HTERT RPE-1 (cell line): ENCODE data around the gene HOXB3.
"Not testable (repeated sequence)": the region's sequence is repeated elsewhere in the genome, so short reads cannot be mapped to it uniquely, and the experiment has no call there.

ENCODE experiments used
- in situ Hi-C: fragments of 300-500 bp; cut with MboI; formaldehyde crosslinking; loops from 4 replicates; pipeline ENCODE4 v1.14.3; 2020; ENCODE audit warnings: low sequenced_read_pairs

HOXB3 gene

DNA sequence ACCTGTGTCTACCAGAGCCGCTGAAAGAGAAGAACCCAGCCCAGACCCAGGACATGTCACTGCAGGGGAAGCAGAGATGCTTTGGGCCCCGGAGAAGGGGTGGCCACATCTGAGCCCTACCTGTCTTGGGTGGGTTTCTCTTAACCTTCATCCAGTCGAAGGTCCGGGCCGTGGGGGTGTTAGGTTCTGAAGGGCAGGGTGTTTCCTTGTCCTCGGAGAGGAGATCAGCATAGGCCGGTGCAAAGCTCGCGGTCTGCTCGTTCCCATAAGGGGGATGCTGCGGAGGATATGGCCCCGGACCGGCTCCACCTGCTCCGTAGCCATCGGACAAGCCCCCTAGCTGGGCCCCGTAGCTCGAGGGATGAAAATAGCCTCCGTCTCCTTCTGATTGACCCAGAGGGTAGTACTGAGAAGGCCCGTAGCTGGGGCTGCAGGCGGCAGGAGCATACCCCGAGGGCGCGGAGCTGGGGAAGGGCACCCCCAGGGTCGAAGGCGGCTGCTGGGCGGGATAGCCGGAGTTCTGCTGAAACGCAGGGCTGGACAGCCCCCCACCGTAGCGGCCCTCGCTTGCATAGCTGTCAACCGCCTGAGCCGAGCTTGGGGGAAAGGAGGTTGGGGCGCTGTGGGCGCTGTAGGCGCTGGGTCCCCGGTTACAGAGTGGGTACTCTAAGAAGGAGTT is 59.7 kb downstream of the HOXB3 start:
- in situ Hi-C loops = no loop called here

DNA sequence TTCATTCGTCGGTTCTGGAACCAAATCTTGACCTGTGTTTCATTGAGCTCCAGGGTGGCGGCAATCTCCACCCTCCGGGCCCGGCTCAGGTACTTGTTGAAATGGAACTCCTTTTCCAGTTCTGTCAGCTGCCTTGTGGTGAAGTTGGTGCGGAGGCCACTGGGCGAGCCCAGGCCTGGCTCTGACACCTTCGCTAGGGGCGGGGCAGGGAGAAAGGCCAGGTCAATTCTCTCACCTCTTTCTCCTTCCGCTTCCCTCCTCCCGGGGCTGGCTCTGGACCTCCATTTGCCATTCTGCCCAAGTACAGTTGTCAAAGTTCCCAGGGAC is 60.4 kb downstream of the HOXB3 start:
- in situ Hi-C loops = no loop called here

DNA sequence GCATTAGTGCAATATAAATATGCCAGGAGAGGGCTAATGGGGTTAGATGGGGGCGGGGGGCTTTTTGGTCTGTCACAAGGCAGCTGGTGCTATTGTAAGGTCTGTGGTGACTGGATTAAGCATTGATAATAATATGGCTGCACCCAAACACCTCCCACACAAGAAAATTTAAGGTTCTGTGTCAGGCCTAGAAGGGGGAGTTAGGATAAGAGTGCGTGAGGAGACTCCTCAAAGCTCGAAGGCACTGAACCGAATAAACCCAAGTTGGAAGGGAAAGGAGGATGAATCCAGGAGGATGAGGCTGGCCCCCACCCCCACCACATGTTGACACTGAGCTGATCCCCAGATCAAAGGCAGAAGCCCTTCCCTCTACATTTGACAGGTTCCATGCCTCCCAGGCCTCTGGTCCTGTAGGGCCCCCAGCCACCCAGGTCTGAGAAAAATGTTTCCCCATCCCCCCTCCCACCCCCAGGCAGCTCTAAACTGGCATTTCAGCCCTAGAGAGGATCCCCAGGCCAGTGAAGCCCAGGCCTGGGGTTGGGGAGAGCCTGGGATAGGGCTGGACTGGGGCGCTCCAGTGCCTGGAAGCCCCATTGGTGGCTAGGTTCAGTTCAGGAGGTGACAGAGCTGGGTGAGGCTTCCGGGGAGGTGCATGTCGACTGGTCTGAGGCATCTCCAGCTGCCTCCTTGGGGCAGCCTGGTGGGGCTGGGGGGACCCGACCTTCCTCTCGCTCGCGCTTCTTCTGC is 60.9 kb downstream of the HOXB3 start:
- in situ Hi-C loops = no loop called here

DNA sequence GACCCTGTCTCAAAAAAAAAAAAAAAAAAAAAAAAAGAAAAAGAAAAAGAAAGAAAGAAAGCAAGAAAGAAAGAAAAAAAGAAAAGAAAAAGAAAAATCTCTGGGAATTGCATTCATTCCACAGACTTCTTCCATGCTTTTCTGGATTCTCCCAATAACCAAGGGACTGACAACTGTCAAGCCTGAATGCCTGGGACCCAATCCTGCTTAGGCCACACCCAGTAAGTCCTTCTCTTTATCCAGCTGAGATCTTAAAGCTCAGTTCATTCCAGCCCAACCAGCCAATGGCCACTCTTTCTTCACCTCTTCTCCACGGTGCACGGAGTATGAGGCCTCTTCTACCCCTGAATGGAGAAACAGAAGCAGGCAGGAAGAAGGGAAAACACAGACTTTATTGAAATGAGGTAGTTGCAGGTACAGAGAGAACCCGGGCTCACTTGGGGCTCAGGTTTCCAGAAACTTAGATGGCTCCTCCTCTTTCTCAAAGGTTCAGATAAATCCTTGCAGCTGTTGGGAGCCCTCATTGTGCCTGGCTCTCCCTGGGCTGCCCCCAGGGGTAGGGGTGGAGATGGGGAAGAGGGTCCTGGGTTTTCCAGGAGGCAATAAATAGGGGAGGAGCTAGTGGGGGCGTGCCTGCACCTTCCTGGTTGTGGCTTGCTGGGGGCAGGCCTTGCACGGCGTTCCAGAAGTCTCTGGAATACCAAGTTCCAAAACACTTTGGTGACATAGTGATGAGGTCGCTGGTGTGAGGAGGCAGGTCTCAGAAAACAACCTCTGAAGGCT is 61.7 kb downstream of the HOXB3 start:
- in situ Hi-C loops = no loop called here

DNA sequence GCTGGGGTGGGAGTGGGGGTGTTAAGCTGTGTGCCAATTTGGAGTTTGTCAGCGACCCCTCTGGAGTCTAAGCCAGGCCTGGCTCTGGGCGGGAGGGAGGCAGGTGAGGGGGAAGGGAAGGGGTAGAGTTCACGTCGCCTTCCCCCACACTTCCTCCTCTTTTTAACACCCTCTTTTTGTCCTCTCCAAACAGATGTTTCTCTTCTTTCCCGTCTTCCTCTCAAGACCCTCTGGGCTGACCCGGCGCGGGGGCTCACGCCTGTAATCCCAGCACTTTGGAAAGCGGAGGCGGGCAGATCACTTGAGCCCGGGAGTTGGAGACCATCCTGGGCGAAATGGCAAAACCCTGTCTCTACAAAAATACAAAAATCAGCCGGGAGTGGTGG is 62.5 kb downstream of the HOXB3 start:
- in situ Hi-C loops = no loop called here

DNA sequence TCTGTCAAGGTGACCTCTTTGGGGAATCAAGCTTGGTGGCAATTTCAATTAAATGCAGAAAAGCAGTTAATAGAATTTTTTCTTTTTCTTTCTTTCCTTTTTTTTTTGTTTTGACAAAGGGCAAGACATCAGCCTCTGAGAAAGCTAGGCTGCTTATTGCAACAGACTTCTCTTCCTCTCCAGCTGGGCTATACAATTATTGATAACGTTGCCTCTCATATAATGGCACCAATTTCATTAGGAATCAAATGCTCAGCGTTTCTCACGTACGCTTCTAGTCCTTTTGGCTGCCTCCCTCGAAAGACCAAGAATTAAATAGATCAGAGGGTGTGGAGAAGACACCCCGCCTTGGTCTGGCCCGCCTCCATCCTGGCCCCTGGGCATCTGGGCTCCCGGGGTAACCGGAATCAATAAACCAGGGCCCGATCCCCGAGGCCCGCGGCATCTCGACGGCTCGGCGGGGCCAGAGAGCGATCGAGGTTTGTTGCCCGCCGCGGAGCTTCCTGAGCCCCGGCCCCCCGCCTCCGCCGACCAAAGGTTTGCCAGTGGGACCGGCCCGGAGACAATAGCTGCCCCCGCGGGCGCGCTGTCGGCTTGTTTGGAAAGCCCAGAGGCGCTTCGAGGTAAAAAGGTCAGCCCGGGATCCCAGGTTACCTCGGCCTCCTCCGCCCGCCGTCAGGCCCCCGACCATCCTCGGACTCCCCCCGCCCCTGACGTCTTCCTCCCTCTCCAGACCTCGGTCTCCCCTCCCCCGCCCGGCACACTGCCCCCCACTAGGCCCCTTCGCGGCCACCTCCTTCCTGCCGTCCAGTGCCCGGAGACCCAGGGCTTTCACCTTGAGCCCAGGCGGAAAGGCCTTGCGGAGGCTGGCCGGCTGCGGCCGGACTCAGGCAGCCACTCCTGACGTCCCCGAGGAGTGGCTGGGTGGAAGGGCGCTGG is 63.2 kb downstream of the HOXB3 start:
- in situ Hi-C loops = no loop called here

DNA sequence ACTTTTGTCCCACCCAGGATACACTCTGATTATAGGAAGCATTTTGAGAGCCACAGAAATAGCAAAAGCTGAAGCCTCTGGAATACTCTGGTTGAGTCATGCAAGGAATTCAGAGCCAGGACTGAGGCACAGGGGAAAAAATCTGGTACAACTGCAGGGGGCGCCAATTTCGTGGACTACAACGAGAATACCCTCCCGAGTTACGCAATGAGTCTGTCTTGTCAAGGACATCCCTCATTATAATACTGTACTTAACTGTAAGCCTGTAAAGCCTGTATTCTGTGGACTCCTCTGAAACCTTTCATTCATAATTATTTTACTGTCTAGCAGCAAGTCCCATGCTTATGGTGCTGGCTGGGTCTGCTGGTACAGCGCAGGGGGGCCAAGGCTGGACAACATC is 67.0 kb downstream of the HOXB3 start:
- in situ Hi-C loops = no loop called here

DNA sequence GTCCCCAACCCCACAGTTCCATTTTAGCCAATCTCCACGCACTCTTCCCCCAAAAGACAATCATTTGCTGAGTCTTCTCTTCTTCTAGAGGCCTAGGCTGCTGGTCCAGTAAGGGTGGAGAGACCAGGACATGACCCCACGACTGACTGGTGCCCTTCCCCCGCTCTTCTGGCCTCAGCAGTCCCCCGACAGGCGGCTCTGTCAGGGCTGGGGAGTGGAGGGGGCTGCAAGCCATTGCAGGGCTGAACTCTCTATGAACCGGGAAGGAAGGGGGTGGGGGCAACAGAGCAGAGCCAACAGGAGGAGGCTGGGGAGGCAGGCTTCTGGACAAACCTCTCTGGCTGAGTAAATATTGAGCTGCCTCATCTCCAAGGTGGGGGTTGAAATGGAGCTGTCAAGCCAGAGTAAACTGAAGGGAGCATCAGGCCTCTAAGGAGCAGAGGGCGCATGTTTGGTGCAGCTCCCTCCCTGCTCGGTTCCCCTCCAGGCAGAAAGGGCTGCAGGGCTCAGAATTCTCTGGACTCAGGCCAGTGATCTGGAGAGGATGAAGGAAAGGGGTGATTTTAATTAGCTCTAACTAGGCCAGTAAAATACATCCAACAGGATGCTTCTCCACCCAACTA is 67.9 kb downstream of the HOXB3 start:
- in situ Hi-C loops = no loop called here

DNA sequence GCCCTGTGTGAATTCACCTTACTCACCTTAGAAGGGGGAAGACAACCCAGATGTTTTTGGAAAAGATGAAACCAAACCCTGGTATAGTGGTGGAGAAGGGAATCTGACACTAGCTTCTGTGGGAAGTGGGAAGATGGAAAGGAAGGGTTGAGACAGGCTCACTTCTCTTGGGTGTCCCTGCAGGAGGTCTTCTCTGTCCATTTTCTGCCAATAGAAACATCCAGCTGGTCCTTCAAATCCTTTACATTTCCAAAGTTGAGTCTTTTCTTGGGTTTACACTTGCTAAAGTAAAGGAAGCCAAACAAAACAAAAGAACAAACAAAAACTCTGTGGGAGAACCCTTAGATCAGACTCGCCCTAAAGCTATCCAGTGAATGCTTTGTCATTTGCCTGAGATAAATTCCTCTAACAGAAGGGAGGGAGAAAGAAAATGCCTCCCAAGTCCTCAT is 69.4 kb downstream of the HOXB3 start:
- in situ Hi-C loops = no loop called here

DNA sequence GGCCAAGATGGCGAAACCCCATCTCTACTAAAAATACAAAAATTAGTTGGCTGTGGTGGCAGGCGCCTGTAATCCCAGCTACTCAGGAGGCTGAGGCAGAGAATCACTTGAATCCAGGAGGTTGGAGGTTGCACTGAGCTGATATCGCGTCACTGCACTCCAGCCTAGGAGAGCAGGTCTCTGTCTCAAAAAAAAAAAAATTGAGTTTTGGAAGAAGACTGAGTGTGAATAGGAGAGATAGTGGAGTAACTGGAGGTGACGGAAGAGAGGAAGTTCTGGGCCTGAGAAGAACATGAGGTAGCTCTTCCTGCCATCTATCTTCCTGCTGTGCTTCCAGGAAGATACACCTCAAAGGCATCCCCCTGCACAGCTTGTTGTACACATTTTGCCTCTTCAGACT is 70.6 kb downstream of the HOXB3 start:
- in situ Hi-C loops = no loop called here

DNA sequence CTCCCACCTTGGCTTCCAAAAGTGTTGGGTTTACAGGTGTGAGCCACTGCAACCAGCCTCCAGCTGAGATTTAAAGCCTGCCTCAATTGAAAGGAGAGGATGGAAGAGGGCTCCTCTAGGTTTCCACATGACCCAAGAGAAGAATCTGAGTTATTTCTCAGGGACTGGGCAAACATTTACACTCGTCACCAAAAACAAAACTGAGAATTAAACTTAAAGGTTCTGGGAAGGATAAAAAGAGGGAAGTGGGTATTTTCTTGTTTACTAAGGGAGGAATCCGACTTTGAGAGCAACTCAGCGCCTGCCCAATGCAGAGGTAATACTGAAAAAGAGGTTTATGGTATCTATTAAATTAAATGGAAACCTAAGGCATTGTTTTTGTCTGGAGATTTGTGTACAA is 72.6 kb downstream of the HOXB3 start:
- in situ Hi-C loops = no loop called here

DNA sequence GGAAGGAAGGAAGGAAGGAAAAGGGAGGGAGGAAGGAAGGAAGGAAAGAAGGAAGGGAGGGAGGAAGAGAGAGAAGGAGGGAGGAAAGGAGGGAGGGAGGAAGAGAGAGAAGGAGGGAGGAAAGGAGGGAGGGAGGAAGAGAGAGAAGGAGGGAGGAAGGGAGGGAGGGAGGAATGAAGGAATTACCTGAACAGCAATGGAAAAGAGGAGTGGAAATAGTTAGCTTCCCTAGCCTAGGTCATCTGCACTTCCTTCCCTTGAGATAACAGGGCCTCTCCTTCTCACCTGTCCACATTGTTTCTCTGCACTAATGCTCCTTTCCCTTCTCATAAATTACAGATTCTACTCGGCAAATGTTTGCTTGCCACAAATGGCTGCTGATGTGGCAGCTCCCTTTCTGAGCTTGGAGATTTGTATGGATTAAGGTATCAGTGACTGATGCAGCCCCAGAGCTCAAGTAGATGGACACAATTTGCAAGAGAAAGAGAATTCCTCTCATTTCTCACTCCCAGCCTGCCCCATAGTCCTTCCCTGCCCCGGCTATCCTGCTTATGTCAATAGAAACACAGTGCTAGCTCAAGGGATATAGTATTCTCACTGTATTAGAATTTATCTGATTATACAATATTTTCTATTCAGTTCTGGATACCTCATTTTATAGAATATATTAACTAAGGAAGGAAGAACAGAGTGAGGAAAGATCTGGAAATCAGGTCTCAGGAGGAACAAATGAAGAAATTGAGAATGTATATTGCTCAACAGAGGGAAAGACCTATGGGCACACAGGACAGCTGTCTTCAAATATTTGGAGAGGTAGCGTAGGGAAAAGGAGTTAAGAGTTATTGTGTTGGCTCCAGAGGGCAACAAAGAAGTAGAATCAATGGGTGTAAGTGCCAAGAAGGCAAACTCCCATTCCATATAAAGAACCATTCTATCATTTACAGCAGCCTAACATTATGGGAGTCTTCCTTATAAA is 73.8 kb downstream of the HOXB3 start:
- in situ Hi-C loops = no loop called here

DNA sequence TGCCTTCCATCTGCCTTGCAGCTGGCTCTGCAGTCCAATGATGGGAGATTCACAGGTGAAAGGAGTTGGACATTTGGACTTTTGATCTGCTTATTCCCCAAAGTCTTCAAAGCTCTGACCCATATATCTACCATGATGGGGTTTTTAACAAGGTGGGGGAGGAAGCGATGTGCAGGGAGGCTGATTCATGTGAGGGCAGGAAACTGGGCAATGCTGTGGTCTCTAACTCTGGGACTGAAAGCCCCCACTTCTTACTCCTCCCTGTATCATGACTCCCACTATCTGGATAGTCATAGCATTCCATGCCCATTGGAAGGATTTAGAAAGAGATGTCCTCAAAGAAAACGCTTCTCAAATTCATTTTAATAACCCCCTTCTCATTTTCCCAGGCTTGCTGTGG is 75.6 kb downstream of the HOXB3 start:
- in situ Hi-C loops = no loop called here

DNA sequence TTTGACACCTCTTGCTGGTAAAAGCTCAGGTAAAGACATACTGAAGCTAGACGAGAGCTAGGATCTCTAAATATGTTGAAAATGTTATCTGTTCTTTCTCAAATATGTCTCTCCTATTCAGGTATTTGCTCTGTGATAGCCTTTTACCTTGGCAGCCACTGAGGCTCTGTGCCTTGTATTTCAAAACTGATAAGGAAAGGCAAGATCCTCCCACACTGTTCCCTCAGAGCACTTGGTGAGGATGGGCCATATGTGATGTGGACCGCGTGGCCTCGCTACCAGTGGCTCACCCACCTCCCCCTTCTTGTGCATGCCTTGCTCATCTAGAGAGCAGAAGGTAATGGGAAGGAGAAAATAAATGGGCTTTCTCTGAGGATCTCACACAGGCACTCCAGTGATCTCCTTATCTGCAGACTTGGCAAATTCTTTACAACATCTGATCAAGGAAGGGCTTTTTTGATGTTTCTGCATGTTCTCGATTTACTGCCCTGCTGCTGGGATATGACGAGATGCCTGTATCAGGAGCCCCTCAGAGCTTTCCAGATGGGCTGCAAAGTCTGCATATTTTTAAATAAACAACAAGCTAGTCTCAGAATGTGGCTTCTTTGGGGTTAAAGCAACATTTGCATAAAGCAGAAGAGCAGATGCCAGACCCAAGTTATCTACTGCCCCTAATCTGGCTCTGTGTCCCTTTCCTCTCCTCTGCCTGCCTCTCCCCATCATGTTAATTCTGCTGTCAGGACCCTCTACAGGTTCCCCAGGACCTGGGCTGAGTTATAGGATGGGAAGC is 76.2 kb downstream of the HOXB3 start:
- in situ Hi-C loops = no loop called here

DNA sequence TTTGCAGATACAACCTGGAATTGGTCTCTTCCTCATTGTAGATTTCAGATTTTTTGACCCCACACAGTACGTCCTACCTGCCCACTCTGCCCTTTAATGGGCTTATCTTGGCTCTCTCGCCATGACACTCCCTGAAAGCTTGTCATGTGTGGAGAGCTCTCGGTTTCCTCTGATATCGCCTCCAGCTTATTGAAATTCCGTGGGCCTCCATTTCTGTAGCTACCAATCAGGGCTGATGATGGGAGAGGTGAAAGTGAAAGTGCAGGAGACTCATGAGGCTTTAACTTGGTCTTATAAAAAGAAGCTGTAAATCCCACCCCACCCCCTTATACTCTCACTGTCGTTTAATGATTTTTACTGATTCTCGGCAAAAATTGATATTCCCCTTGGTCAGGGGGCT is 76.9 kb downstream of the HOXB3 start:
- in situ Hi-C loops = no loop called here

DNA sequence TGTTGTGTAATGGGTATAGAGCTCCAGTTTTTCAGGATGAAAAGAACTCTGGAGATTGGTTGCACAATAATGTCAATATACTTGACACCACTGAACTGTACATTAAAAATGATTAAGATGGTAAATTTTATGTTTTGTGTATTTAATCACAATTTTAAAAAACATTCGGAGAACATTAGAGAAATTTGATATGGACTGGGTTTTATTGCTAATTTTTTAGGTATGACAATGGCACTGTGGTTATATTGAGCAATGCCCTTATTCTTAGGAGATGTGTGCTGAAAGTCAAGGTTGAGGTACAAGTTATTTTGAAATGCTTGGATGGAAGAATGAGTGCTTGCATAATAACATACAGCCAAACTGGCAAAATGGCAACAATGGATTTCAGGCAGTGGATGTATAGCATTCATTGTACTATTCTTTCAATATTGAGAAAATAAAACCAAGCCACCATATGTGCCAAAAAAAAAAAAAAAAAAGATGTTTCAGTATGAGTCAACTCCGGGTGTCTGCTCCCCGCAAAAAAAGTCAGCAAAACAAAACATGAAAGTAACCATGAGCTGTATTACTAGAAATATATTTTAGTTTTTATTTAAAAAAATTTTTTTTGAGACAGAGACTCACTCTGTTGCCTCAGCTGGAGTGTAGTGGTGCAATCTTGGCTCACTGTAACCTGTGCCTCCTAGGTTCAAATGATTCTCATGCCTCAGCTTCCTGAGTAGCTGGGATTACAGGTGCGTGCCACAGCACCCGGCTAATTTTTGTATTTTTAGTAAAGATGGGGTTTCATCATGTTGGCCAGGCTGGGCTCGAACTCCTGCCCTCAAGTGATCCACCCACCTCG is 79.1 kb downstream of the HOXB3 start:
- in situ Hi-C loops = no loop called here

DNA sequence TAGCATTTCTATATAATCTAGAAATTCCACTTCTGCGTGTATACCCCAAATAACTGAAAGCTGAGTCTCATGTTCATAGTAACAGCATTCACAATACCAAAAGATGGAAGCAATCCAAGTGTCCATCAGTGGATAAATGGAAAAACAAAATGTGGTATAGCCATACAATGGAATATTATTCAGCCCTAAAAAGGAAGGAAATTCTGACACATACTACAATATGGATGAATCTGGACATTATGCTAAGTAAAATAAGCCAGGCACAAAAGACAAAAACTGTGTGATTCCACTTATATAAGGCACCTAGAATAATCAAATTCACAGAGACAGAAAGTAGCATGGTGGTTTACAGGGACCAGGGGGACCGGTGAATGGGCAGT is 79.7 kb downstream of the HOXB3 start:
- in situ Hi-C loops = no loop called here

DNA sequence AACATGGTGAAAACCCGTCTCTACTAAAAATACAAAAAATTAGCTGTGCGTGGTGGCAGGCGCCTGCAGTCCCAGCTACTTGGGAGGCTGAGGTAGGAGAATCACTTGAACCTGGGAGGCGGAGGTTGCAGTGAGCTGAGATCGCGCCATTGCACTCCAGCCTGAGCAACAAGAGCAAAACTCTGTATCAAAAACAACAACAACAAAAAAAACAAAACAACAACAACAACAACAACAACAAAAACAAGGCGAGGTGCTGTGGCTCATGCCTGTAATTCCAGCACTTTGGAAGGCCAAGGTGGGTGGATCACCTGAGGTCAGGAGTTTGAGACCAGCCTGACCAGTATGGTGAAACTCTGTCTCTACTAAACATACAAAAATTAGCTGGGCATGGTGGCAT is 80.3 kb downstream of the HOXB3 start:
- in situ Hi-C loops = not testable (repeated sequence)
